Central memory CD4-positive, alpha-beta T cell (primary cell): ENCODE results near the gene VASH1.

Experiments
- DNase-seq: peaks from one replicate; pipeline ENCODE4 v3.0.0; 2022

The VASH1 gene

DNA sequence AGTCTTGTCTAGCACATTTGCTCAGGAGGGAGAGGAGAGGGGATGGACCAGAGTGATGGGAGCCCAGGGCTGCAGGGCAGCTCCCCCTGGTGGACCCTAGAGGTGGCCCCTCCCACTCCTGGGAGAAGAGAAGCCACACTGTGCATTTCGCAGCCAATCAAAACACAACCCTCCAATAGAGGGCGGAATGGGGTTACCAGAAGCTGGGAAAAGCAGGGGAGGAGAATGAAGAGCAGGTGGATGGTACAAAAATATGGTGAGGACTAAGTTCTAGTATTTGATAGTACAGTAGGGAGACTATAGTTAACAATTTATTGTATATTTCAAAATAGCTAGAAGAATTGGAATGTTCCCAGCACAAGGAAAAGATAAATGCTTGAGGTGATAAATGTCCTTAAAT is 23.6 kb downstream of the VASH1 start:
- DNase-seq: peak; percentile 56

DNA sequence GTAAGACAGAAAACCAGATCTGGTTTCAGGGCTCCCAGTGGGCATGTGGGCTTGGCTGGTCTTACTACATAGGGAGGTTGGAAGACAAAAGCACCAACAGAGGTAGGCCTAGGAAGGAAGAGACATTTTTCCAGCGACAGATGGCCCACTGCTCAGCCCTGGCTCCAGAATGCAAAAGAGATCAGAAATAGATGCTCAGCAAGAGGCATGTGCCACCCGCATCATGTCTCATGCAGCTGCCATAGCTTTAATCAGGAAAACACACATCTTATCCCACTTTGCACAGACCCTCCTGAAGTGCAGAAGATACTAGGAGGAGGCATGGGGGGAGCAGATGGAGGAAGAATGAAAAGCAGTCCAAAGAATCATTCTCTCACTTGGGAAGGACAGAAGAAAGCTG is 25.3 kb downstream of the VASH1 start:
- DNase-seq: no peak

DNA sequence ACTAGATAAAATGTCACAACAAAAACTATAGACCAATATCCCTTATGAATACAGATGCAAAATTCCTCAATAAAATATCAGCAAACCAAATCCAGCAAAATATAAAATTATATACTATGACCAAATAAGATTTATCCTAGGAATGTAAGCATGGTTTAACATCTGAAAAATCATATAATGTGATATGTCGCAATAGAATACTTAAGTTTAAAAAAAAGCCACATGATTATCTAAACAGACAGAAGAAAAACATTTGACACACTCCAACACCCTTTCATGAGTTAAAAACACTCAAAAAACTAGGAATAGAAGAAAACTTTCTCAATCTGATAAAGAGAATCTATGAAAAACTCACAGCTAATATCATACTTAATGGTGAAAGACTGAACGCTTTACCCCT is 31.2 kb downstream of the VASH1 start:
- no peak for DNase-seq

DNA sequence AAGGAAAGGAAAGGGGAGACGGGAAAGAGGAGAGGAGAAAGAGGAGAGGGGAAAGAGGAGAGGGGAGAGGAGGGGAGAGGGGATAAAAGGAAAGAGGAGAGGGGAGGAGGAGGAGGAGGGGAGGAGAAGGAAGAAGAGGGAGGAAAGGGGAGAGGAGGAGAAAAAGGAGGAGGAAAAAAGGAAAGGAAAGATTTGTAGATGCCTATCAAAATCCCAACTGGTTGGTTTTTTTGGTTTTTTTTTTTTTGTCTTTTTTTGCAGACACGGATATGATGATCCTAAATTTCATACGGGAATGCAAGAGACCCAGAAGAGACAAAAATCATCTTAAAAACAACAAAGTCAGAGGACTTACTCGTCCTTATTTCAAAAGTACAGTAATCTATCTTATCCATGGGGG is 32.1 kb downstream of the VASH1 start:
- no peak for DNase-seq

DNA sequence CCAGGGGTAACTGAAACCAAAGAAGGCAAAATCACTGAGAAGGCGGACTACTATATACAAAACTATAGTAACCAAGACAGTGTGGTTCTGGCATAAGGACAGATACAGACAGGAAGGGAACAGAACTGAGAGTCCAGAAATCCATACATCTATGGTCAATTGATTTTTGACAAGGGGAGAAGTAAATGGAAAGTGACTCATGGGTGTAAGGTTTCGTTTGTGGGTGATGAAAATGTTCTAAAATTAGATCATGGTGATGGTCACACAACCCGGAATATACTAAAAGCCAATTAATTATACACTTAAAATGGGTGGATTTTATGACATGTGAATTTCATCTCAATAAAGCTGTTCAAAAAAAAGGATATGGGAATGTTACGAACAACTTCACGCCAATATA is 32.7 kb downstream of the VASH1 start:
- no peak for DNase-seq

DNA sequence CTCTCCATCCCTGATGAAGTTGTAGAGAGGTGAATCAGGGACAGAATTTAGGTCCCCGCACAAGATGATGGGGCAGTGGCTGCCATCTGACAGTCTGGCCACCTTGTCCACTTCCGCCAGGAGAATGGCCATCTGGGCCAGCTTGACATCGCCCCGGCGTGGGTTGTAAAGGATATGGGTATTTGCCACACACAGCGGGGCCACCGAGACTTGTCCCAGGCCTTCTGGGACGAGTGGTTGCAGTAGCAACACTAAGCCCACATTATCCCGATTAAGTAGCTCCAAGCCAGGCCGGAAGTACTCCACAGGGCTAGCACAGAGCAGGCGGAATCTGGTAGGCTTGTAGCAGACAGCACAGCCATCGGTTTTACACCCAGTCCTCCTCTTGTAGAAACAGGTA is 45.2 kb downstream of the VASH1 start:
- no peak for DNase-seq

DNA sequence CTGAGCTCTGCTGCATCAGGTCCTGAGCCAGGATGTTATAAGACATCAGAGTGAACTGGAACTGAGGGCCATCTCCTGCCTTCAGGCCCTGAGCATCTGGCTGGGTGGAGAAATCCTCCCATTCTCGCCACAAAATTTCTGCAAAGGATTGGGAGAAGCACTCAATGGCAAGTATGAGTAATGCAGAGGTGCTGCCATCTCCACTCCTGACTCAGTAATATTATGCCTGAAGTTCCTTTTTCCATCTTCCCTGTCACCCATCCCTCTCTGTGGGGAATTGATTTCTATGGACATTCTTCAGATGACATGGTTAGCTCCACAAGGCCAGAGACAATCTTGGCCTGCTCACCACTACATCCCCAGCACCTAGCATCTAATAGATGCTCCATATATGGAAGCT is 46.7 kb downstream of the VASH1 start:
- DNase-seq: no peak

DNA sequence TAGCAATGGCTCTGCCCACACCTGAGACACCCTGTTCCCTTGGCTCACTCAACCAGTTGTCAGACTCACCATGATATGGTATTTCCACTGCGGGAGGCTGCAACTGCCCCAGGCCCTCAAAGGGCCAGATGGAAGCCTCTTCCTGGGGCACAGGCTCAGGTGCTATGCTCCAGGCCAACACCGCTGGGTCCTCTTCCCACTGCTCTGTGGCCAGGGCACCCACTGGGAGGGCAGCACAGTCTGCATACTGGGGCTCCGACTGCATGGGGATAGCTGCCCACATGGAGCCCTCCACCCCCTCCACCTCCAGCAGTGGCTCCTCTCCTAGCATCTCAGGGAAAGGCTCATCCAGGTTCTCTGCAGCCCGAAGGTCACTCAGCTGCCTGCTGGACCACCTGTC is 47.7 kb downstream of the VASH1 start:
- DNase-seq: no peak

DNA sequence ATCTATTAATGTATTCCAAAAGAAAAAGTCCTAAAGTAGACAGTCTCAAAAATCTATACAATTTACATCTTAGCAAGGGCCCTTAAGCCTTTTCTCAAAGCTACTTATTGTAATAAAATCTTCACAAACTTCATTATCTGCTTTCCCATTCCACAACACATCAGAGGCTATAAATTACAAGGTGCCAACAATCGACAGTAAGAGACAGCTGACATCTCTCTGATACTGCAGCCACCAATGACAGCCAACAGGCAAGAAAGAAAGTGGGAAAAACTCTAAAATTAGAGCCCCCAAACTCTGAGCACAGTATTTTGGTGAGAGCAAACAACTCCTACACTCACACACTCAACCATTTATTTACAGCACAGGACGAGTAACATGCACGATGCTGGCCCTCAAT is 49.3 kb downstream of the VASH1 start:
- no peak for DNase-seq

DNA sequence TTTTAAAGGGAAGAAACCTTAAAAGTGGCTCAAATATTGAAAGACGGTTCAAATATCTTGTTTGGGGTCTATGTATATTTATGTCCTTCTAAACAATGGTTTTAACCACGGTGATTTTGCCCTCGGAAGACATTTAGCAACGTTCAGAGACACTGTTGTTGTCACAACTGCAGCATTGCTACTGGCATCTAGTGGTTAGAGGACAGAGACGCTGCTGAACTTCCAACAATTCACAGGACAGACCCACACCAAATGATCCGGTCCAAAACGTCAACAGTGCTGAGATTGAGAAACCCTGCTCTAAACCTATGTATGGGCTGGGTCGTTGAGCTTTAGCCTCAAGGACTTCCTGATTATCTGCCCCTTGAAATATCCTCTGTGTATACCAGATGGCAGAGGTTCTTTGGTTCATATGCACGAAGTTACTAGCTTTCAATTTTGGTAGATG is 49.7 kb downstream of the VASH1 start:
- DNase-seq: peak; percentile 25

DNA sequence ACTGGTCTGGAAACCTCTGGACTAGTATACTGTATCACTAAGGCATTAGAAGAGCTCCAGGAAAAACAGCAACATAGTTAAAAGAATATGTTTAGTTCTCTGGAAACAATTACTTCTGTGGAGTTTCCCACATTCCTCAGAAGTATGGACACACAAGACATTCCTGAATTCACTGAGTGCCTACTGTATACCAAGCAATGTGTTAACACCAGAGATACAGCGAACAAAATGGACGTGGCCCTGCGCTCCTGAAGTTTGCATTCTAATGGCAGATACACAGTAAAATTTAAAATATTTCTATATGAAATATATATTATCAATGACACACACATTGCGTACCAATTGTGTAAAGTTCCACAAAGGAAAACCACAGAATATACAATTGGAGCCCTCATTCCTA is 50.3 kb downstream of the VASH1 start:
- DNase-seq: no peak

DNA sequence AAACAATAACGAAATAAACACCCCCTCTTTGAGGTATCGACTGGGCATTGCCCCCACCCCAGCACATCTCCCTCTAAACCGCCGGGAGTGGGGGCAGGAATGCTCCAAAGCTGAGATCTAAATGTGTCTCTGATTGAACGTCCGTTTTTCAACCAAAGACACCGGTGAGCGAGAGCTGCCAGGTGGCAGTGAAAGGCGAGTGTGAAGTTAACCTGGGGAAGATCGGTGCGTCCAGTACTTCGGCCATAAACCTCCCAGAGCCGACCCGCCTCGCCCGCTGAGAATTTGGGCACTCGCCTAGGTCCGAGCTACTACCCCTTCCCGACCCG is 50.8 kb downstream of the VASH1 start:
- no peak for DNase-seq

DNA sequence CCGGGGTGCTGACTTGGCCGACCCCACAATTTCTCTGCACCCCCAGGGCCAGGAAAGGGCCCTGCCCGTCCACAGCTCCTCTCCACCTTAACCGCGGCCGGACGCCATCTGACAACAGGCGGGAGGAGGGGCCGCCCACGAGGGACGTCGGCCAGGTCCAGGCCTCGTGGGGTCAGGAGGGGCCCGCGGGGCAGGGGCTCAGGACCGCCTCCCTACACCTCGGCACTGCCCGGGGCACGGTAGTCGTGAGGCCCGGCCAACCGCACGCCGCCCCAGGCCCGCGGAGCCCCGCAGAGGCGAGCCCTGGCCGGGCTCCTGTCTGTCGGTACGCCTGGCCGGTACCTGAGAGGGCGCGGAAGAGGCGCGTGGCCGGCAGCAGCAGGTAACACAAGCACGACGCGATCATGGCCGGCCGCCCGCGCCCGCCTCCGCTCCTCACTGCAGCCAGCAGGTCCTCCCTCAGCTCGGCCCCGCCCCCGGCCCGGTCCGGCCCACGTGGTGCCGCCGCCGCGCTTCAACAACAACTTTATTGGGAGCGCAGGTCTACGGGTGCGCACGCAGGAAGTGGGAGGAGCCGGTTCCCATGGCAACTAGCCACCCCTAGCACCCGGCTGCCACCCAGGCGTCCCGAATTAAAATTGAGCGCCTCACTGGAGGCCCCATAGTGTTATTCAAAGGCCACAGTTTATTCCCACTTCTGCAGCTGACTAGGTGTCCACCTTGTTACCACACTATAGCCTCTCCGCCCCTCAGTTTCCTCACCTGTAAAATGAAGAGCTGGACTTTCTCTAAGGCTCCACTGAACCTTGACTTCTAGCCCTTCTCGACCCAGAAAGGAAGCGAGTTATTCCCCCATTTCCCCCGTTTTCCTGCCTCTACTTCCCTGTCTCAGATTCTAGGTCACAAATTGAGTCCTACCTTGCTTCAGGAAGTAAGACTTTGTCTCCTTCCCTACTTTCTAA is 51.4 kb downstream of the VASH1 start, which contains the start of gene ANGEL1:
Gene ANGEL1, minus strand, starts transcription at position 461 of the 962 bp plus-strand sequence. Its CDS starts 55 bp downstream, at position 406.
- DNase-seq: peak; percentile 95

DNA sequence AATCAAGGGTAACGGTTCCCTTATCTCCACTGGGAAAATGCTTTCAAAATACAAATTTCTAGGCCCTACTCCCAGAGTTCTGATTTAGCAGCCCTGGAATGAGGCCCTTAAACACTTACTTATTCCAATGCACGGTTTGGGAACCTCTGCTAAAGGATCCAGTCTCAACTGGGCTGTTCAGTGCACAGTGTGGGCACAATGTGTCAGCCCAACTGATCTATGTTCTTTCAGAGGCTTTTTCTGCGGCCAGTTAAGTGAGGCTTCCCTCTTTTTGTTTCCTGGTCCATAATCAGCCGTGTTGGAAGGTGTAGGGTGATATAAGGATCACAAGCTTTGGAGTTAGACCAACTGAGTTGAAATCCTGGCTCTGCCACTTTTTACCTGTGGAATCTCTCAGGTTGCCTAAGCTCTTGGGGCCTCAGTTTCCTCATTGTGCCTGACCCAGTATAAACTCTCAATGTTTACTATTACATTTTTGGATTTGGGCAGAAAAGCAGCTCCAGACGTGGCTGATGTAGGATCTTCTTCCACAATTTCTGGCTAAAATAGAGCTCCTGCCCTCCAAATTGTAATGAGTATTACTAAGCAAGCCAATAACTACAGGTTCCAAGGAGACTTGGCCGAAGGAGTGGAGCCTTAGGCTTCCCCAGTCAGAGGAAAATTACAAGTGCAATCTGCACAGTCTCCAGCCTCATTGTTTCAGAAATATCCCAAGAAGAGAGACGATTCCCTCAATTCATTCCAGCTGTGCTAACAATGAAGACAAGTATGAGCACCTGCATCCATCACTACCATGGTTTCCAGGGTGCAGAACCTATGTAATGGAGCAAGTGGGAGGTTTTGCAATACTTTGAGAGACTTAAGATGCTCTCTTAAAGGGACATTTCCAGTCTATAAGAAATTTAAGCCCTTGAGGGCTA is 53.7 kb downstream of the VASH1 start:
- DNase-seq: no peak

DNA sequence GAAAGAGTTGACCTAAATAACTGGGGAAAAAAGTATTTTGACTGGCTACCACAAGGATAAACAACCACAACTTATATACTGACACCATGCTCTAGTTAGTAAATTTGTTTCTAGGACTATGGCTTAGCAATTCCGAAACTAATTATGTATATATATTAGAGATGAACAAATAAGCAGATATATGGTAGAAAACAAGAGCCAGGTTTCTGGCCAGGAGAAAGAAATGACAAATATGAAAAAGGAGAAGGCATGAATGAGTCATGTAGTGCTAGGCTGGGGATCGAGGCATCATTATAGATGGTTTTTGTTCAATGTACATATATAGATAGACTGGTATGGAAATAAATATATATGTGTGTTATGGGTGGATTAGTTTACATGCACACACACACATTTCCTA is 59.4 kb downstream of the VASH1 start:
- DNase-seq: no peak

DNA sequence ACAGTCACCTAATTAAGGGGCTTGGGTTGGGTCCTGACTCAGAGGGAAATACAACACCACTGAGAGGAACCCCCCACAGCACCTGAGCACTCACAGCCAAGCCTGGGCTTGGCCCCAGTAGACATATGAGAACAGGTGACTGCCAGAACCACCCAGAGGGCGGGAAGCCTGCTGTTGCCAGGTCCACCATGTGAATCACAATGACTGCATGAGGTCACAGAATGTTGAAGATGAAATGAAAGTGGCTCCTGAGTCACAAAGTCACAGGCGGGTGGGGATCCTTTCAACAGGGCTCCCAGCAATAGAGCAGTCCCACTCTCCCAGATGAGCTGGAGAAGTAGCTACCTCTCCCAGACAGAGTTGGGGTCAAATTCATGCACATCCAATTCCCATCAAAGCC is 64.9 kb downstream of the VASH1 start, which contains the start of gene LRRC74A:
Gene LRRC74A, plus strand, starts transcription at position 287 of the 400 bp plus-strand sequence. CDS start 290 bp downstream, outside the sequence.
- no peak for DNase-seq

DNA sequence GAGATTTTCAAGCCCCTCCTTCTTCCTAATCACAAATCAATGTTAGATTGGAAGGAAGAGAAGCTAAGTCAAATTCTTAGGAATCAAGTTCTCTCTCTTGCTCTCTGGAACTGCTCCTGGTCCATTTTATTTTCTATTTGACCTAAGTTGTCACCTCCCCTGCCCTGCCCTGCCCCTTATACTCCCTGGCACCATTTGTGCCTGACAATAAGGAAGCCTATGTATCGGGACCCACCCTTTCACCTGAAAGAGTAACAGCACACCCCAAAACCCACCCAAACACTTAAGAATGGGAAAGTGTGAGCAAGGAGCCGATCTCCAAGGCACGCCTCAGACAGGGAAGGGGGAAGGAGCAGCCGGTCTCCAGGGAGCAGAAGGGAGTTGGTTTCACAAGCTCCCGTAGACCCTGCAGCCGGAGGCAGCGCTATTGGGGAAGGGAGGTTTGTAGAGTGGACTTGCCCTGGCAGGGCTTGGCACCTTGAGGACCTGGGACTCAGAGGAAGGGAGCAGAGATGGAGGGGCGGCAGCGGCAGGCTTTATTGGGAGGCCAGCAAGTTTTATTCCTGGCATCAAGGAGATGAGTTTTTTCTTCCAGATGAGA is 66.5 kb downstream of the VASH1 start:
- DNase-seq: no peak

DNA sequence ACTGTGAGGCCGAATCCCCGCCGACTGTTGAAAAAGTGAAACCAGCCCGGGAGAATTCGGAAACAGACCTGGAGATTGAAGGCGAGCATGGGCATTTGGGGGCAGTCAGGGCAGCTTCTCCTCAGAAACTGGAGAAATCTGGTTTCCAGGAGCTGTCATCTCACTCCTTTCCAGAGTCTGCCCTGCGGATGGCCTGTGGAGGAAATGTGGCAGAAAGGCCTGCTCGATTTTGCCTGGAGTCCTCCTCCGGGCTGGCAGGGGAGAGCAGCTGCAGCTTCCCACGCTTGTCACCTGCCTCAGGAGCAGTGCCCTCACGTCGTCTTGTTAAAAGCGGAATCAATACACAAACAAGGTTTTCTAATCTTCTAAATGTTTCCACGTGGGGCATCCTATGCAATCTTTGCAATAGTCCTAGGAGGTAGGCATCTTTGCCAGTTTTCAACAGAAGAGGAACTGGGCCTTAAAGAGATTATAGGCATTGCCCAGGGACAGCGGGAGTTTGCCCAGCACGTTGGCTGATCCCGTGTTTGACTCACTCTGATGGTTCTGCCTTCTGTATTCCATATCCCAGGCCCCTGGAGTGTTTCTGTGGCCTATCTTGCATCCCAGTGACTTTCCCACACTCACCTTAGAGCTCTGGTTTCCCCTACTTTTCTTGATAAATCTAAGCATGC is 67.2 kb downstream of the VASH1 start:
- no peak for DNase-seq

DNA sequence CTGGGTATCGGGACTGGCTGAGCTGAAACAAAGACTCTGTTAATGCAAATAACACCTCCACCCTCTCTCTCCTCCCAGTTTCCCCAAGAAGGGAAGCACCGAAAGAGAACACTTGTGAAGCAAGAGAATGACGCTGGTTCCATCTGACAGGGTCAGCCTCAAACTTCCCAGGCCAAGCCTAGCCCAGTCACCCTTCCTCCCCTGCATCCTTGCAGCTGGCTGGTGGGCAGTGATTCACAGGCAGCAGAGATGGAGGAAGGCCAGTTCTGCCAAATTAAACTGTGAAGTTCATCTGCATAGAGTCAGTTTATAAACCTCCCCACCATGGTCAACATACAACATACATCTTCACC is 67.7 kb downstream of the VASH1 start:
- no peak for DNase-seq

DNA sequence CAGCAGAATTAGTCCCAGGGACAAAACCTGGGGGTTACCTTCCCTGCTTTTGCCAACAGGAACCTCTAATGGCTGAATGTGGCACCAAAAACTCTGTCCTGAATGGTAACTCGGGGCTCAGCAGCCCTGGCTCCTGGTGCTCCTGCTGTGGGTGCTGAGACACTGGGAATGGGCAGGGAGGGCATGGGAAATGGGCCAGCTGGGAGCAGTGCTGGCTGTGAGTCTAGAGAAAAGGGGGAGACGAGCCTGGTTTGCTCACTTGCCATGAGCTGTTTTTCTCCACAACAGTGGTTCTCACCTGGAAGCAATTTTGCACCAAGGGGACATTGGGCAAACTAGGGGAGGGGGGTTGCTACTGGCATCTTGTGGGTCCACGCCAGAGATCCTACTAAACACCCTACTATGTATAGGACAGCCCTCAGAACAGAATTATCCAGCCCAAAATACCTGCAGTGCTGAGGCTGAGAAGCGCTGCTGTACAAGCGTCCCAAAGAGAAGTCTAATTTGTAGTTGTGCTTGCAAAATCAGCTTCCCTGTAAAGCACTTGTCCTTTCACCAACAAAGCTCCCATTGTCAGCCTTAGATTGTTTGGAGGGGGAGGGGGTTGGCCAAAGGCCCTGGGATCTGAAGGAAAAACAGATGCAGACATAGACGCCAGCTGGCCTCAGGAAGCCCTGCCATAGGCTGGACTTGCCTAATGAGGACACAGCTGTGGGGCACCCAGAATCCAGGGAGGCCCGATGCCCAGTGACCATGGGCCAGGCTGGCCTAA is 68.6 kb downstream of the VASH1 start:
- no peak for DNase-seq

DNA sequence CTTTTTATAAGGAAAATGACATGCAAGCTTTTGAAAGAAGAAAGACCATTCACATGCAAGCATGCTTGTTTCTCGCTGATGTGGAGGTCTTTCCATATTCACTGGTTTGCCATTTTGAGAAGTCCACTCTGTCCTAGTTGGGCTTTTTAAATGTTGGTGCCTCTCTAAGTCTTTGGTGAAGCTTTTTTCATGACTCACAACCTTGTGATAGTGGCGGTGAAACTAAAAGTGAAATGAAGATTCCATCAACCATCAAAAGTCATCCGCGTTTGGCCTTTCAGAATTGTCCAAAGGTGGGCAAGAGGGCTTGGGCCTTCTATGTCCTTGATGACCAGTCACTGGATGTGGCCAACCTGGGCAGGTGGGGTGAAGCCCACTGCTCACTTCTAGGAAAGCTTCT is 69.3 kb downstream of the VASH1 start:
- no peak for DNase-seq

DNA sequence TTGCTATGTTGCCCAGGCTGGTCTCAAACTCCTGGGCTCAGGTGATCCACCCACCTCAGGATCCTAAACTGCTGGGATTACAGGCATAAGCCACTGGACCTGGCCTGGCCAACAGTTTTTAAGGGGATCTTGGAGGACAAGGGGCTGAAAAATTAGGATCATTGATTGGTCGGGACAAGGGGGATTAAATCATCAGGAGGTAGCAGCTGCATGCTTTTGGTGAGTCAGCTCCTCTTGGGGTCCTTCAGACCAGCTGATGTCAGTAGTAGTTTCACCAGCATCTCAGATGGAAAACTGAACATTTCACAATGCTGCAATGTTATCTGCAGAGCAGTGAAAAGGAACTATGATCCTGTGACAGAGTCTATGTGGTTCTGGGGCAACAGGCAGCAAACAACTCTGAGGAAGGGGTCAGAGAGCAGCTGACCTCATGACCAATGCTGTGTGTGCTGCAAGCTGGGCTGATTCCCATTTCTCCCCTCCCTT is 71.3 kb downstream of the VASH1 start:
- DNase-seq: no peak
